ENCODE results near the gene DSCAM. TPM values are rescaled to one million over a fixed set of nuclear protein-coding genes. Genes with fewer than 3 reads are reported as not detected.

The DSCAM gene
- total RNA-seq, 2 donors from 2014 or later = not detected

- DNase-seq (ENCODE audit: low spot score) = no peak
- Histone ChIP-seq H3K4me3 (no peak overlapping the region), H3K4me1 (no peaks in the 10 kb centered on the region), H3K27ac (no peak overlapping the region), H3K27me3 (no peaks in the 10 kb centered on the region), H3K36me3 (no peaks in the 10 kb centered on the region), H3K9me3 (no peaks in the 10 kb centered on the region)
- TF ChIP-seq, protein P1, sequence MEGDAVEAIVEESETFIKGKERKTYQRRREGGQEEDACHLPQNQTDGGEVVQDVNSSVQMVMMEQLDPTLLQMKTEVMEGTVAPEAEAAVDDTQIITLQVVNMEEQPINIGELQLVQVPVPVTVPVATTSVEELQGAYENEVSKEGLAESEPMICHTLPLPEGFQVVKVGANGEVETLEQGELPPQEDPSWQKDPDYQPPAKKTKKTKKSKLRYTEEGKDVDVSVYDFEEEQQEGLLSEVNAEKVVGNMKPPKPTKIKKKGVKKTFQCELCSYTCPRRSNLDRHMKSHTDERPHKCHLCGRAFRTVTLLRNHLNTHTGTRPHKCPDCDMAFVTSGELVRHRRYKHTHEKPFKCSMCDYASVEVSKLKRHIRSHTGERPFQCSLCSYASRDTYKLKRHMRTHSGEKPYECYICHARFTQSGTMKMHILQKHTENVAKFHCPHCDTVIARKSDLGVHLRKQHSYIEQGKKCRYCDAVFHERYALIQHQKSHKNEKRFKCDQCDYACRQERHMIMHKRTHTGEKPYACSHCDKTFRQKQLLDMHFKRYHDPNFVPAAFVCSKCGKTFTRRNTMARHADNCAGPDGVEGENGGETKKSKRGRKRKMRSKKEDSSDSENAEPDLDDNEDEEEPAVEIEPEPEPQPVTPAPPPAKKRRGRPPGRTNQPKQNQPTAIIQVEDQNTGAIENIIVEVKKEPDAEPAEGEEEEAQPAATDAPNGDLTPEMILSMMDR (IDR thresholded peaks at IDR 0.05) = no peak
These were observed 115.8 kb downstream of the DSCAM start for GRCh38 chr21:40731206-40731605.

- TF ChIP-seq, protein P1 (IDR thresholded peaks at IDR 0.05) = no peak
- Histone ChIP-seq H3K27ac (no peak overlapping the region), H3K27me3 (no peaks in the 10 kb centered on the region), H3K9me3 (no peaks in the 10 kb centered on the region), H3K36me3 (no peaks in the 10 kb centered on the region), H3K4me1 (no peaks in the 10 kb centered on the region), H3K4me3 (no peak overlapping the region)
- no peak for DNase-seq (ENCODE audit: low spot score)
These were observed 116.5 kb downstream of the DSCAM start for GRCh38 chr21:40730426-40730800.

GRCh38 chr21:40729761-40730425 is 117.1 kb downstream of the DSCAM start:
- Histone ChIP-seq H3K36me3 (no peaks in the 10 kb centered on the region), H3K27ac (no peak overlapping the region), H3K27me3 (no peaks in the 10 kb centered on the region), H3K4me1 (no peaks in the 10 kb centered on the region), H3K4me3 (no peak overlapping the region), H3K9me3 (no peaks in the 10 kb centered on the region)
- DNase-seq (ENCODE audit: low spot score) = no peak
- TF ChIP-seq, protein P1 (IDR thresholded peaks at IDR 0.05) = no peak

DNA sequence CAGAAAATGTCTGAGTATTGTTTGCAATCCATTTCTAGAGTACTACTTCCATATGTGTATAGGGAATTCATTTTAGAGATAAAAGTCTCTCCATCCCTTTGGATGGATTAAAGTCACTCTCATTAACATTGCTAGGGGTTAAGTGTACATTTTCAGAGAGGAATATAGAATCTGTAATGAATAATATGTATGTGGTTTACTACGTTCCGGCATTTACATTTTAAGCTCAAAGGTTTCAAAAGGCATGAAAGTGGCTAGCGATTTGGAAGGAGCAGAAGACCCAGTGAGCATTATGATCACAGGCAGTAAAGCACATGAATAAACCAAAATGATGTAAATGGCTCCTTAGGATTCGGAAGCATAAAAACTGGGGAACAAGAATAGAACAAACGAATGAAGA is 123.0 kb downstream of the DSCAM start:
- Histone ChIP-seq H3K4me1 (no peaks in the 10 kb centered on the region), H3K27me3 (no peaks in the 10 kb centered on the region), H3K4me3 (no peak overlapping the region), H3K27ac (no peak overlapping the region), H3K9me3 (peaks cover 0 to 14% of the 10 kb centered on the region in 2 donors), H3K36me3 (no peaks in the 10 kb centered on the region)
- no peak for DNase-seq (ENCODE audit: low spot score)
- TF ChIP-seq, protein P1 (IDR thresholded peaks at IDR 0.05) = no peak

GRCh38 chr21:40723317-40723716 is 123.6 kb downstream of the DSCAM start:
- Histone ChIP-seq H3K4me3 (no peak overlapping the region), H3K27me3 (no peaks in the 10 kb centered on the region), H3K9me3 (peaks cover 0 to 14% of the 10 kb centered on the region in 2 donors), H3K36me3 (no peaks in the 10 kb centered on the region), H3K4me1 (no peaks in the 10 kb centered on the region), H3K27ac (no peak overlapping the region)
- DNase-seq (ENCODE audit: low spot score) = no peak
- TF ChIP-seq, protein P1 (IDR thresholded peaks at IDR 0.05) = no peak

DNA sequence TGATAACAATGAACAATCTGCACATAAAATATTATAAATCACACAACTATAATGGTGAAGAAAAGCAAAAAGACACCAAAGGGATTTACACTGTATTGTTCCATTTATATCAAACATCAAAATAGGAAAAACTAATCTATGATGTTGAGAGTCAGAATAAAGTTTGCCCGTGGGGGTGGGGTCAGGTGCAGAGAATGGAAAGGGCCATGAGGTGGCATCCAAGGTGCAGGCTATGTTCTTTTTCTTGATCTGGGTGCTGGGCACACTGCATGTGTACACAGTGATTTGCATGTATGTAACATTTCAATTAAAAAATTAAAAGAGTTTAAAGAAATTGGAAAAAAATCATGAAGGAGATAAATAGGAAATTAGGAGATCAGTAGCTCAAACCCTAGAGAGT is 127.3 kb downstream of the DSCAM start:
- no peak for DNase-seq (ENCODE audit: low spot score)
- Histone ChIP-seq H3K4me3 (no peak overlapping the region), H3K4me1 (no peaks in the 10 kb centered on the region), H3K36me3 (no peaks in the 10 kb centered on the region), H3K27ac (no peak overlapping the region), H3K27me3 (no peaks in the 10 kb centered on the region), H3K9me3 (peaks cover 0 to 14% of the 10 kb centered on the region in 2 donors)
- TF ChIP-seq, protein P1 (IDR thresholded peaks at IDR 0.05) = no peak

Measured in right atrium auricular region (tissue), 2 donors.